ENCODE data around the gene BMP2.

The BMP2 gene

GRCh38 chr20:6768228-6769140 is 998 bp downstream of the BMP2 start:
- peaks cover 56% of the 10 kb centered on the region for H3K27me3 ChIP-seq (ENCODE audit: insufficient read depth, low read length)
- peak overlapping the region; percentile 77 for H3K4me3 ChIP-seq (ENCODE audit: low read depth, low read length)

GRCh38 chr20:6769903-6770785 is 2.7 kb downstream of the BMP2 start:
- Histone ChIP-seq H3K4me1 (ENCODE audit: control insufficient read depth, insufficient read depth, low read length, unreplicated experiment) (no peaks in the 10 kb centered on the region), H2AFZ (ENCODE audit: low read length, unreplicated experiment) (no peak overlapping the region), H3K4me3 (ENCODE audit: low read depth, low read length) (no peak overlapping the region), H3K79me2 (ENCODE audit: control insufficient read depth, insufficient read depth, low read length, unreplicated experiment) (no peaks in the 10 kb centered on the region), H3K27me3 (ENCODE audit: insufficient read depth, low read length) (peaks cover 60% of the 10 kb centered on the region), H3K27ac (ENCODE audit: low read depth, low read length) (no peak overlapping the region), H3K36me3 (ENCODE audit: insufficient read depth, low read length) (no peaks in the 10 kb centered on the region)

More at GRCh38 chr20:6768228-6769140, 998 bp downstream of the BMP2 start:
- Histone ChIP-seq H3K79me2 (ENCODE audit: control insufficient read depth, insufficient read depth, low read length, unreplicated experiment) (no peaks in the 10 kb centered on the region), H3K27ac (ENCODE audit: low read depth, low read length) (no peak overlapping the region), H3K4me1 (ENCODE audit: control insufficient read depth, insufficient read depth, low read length, unreplicated experiment) (no peaks in the 10 kb centered on the region), H2AFZ (ENCODE audit: low read length, unreplicated experiment) (peak overlapping the region; percentile 56), H3K36me3 (ENCODE audit: insufficient read depth, low read length) (no peaks in the 10 kb centered on the region)

GRCh38 chr20:6770786-6771100 is 3.3 kb downstream of the BMP2 start:
- Histone ChIP-seq H2AFZ (ENCODE audit: low read length, unreplicated experiment) (no peak overlapping the region), H3K79me2 (ENCODE audit: control insufficient read depth, insufficient read depth, low read length, unreplicated experiment) (no peaks in the 10 kb centered on the region), H3K4me1 (ENCODE audit: control insufficient read depth, insufficient read depth, low read length, unreplicated experiment) (no peaks in the 10 kb centered on the region), H3K27me3 (ENCODE audit: insufficient read depth, low read length) (peaks cover 60% of the 10 kb centered on the region), H3K27ac (ENCODE audit: low read depth, low read length) (no peak overlapping the region), H3K4me3 (ENCODE audit: low read depth, low read length) (no peak overlapping the region), H3K36me3 (ENCODE audit: insufficient read depth, low read length) (no peaks in the 10 kb centered on the region)

GRCh38 chr20:6780433-6781190 is 13.1 kb downstream of the BMP2 start:
- no peak overlapping the region for H3K27ac ChIP-seq (ENCODE audit: low read depth, low read length)
- no peaks in the 10 kb centered on the region for H3K79me2 ChIP-seq (ENCODE audit: control insufficient read depth, insufficient read depth, low read length, unreplicated experiment)
- H3K4me3 ChIP-seq (ENCODE audit: low read depth, low read length): no peak overlapping the region
- no peak overlapping the region for H2AFZ ChIP-seq (ENCODE audit: low read length, unreplicated experiment)
- no peaks in the 10 kb centered on the region for H3K4me1 ChIP-seq (ENCODE audit: control insufficient read depth, insufficient read depth, low read length, unreplicated experiment)
- H3K36me3 ChIP-seq (ENCODE audit: insufficient read depth, low read length): no peaks in the 10 kb centered on the region
- H3K27me3 ChIP-seq (ENCODE audit: insufficient read depth, low read length): peaks cover 3% of the 10 kb centered on the region; the same call in 1 of the 2 replicates

- no peaks in the 10 kb centered on the region for H3K4me1 ChIP-seq (ENCODE audit: control insufficient read depth, insufficient read depth, low read length, unreplicated experiment)
- H3K27me3 ChIP-seq (ENCODE audit: insufficient read depth, low read length): peaks cover 8% of the 10 kb centered on the region
These were observed 16.3 kb downstream of the BMP2 start for GRCh38 chr20:6783752-6784151.

GRCh38 chr20:6784210-6784631 is 16.7 kb downstream of the BMP2 start:
- Histone ChIP-seq H3K4me3 (ENCODE audit: low read depth, low read length) (no peak overlapping the region), H3K27ac (ENCODE audit: low read depth, low read length) (no peak overlapping the region), H3K4me1 (ENCODE audit: control insufficient read depth, insufficient read depth, low read length, unreplicated experiment) (no peaks in the 10 kb centered on the region), H2AFZ (ENCODE audit: low read length, unreplicated experiment) (no peak overlapping the region), H3K36me3 (ENCODE audit: insufficient read depth, low read length) (no peaks in the 10 kb centered on the region), H3K27me3 (ENCODE audit: insufficient read depth, low read length) (peaks cover 12% of the 10 kb centered on the region), H3K79me2 (ENCODE audit: control insufficient read depth, insufficient read depth, low read length, unreplicated experiment) (no peaks in the 10 kb centered on the region)

More at GRCh38 chr20:6783752-6784151, 16.3 kb downstream of the BMP2 start:
- no peak overlapping the region for H3K27ac ChIP-seq (ENCODE audit: low read depth, low read length)
- no peaks in the 10 kb centered on the region for H3K36me3 ChIP-seq (ENCODE audit: insufficient read depth, low read length)
- H3K79me2 ChIP-seq (ENCODE audit: control insufficient read depth, insufficient read depth, low read length, unreplicated experiment): no peaks in the 10 kb centered on the region
- no peak overlapping the region for H2AFZ ChIP-seq (ENCODE audit: low read length, unreplicated experiment)
- no peak overlapping the region for H3K4me3 ChIP-seq (ENCODE audit: low read depth, low read length)

- no peaks in the 10 kb centered on the region for H3K4me1 ChIP-seq (ENCODE audit: control insufficient read depth, insufficient read depth, low read length, unreplicated experiment)
- H3K27me3 ChIP-seq (ENCODE audit: insufficient read depth, low read length): peaks cover 12% of the 10 kb centered on the region
- H3K79me2 ChIP-seq (ENCODE audit: control insufficient read depth, insufficient read depth, low read length, unreplicated experiment): no peaks in the 10 kb centered on the region
- H3K36me3 ChIP-seq (ENCODE audit: insufficient read depth, low read length): no peaks in the 10 kb centered on the region
- H3K4me3 ChIP-seq (ENCODE audit: low read depth, low read length): no peak overlapping the region
- H3K27ac ChIP-seq (ENCODE audit: low read depth, low read length): no peak overlapping the region
- no peak overlapping the region for H2AFZ ChIP-seq (ENCODE audit: low read length, unreplicated experiment)
These were observed 17.3 kb downstream of the BMP2 start for GRCh38 chr20:6784767-6785166.

GRCh38 chr20:6786548-6786947 is 19.1 kb downstream of the BMP2 start:
- no peaks in the 10 kb centered on the region for H3K79me2 ChIP-seq (ENCODE audit: control insufficient read depth, insufficient read depth, low read length, unreplicated experiment)
- H3K36me3 ChIP-seq (ENCODE audit: insufficient read depth, low read length): no peaks in the 10 kb centered on the region
- peaks cover 12% of the 10 kb centered on the region for H3K27me3 ChIP-seq (ENCODE audit: insufficient read depth, low read length)
- no peak overlapping the region for H3K4me3 ChIP-seq (ENCODE audit: low read depth, low read length)
- H3K27ac ChIP-seq (ENCODE audit: low read depth, low read length): no peak overlapping the region
- no peak overlapping the region for H2AFZ ChIP-seq (ENCODE audit: low read length, unreplicated experiment)
- H3K4me1 ChIP-seq (ENCODE audit: control insufficient read depth, insufficient read depth, low read length, unreplicated experiment): no peaks in the 10 kb centered on the region

GRCh38 chr20:6792789-6793188 is 25.3 kb downstream of the BMP2 start:
- no peak overlapping the region for H2AFZ ChIP-seq (ENCODE audit: low read length, unreplicated experiment)
- no peaks in the 10 kb centered on the region for H3K36me3 ChIP-seq (ENCODE audit: insufficient read depth, low read length)
- no peak overlapping the region for H3K4me3 ChIP-seq (ENCODE audit: low read depth, low read length)
- peaks cover 28% of the 10 kb centered on the region for H3K27me3 ChIP-seq (ENCODE audit: insufficient read depth, low read length)
- no peaks in the 10 kb centered on the region for H3K79me2 ChIP-seq (ENCODE audit: control insufficient read depth, insufficient read depth, low read length, unreplicated experiment)
- H3K4me1 ChIP-seq (ENCODE audit: control insufficient read depth, insufficient read depth, low read length, unreplicated experiment): no peaks in the 10 kb centered on the region
- no peak overlapping the region for H3K27ac ChIP-seq (ENCODE audit: low read depth, low read length)

GRCh38 chr20:6802227-6802626 is 34.7 kb downstream of the BMP2 start:
- H3K27me3 ChIP-seq (ENCODE audit: insufficient read depth, low read length): no peaks in the 10 kb centered on the region
- no peak overlapping the region for H2AFZ ChIP-seq (ENCODE audit: low read length, unreplicated experiment)
- no peak overlapping the region for H3K27ac ChIP-seq (ENCODE audit: low read depth, low read length)
- no peaks in the 10 kb centered on the region for H3K36me3 ChIP-seq (ENCODE audit: insufficient read depth, low read length)
- H3K4me3 ChIP-seq (ENCODE audit: low read depth, low read length): no peak overlapping the region
- no peaks in the 10 kb centered on the region for H3K4me1 ChIP-seq (ENCODE audit: control insufficient read depth, insufficient read depth, low read length, unreplicated experiment)
- H3K79me2 ChIP-seq (ENCODE audit: control insufficient read depth, insufficient read depth, low read length, unreplicated experiment): no peaks in the 10 kb centered on the region
